ENCODE results near the gene GCNA. TPM values are rescaled to one million over a fixed set of nuclear protein-coding genes. Genes with fewer than 3 reads are reported as not detected.

Gene GCNA
- polyA plus RNA-seq, 2 of the 4 experiments (the other 2 are of a cell fraction) = 1.4 to 1.7 TPM

DNA sequence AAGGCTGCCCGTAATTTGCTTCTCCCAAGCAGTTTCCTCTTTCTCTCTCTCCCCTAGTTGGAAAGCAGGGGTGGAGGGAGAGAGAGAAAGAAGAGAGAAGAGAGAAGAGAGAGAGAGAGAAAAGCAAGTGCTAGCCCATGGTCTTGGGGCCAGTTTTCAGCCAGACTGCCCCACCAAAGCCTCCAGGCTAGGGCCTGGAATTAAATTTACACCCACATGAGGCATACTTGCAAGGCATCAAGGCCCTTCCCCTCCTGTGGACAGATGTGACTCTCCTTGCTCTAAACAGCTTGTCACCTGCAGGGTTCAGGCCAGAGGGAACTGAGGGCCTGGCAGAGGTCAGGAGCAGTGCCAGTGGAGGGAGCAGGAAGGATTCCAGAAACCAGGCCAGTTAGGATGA lies 41.7 kb downstream of the GCNA start:
- no peak for DNase-seq (ENCODE audit: low read depth in 1 of 2, low spot score in 1 of 2)
- H3K9me3 ChIP-seq = no peaks in the 10 kb centered on the region
- no peak for ATAC-seq
- no peaks in the 10 kb centered on the region for H3K4me1 ChIP-seq
- ChIA-PET CTCF (no interaction called here), POLR2A (no interaction called here)
- WGBS (ENCODE audit: missing lambda C conversion rate) = 87% methylated on average over 1 of the region's 1 CpG
- H3K4me2 ChIP-seq = no peak overlapping the region
- H3K4me3 ChIP-seq = no peak overlapping the region
- H3K27ac ChIP-seq = no peak overlapping the region
- FAIRE-seq = no peak
- no peak for TF ChIP-seq HOXA7 (CRISPR knock-in tag; IDR thresholded peaks at IDR 0.05)
- TF ChIP-seq FOSB (CRISPR knock-in tag; IDR thresholded peaks at IDR 0.05) = no peak
- TF ChIP-seq, protein P1, sequence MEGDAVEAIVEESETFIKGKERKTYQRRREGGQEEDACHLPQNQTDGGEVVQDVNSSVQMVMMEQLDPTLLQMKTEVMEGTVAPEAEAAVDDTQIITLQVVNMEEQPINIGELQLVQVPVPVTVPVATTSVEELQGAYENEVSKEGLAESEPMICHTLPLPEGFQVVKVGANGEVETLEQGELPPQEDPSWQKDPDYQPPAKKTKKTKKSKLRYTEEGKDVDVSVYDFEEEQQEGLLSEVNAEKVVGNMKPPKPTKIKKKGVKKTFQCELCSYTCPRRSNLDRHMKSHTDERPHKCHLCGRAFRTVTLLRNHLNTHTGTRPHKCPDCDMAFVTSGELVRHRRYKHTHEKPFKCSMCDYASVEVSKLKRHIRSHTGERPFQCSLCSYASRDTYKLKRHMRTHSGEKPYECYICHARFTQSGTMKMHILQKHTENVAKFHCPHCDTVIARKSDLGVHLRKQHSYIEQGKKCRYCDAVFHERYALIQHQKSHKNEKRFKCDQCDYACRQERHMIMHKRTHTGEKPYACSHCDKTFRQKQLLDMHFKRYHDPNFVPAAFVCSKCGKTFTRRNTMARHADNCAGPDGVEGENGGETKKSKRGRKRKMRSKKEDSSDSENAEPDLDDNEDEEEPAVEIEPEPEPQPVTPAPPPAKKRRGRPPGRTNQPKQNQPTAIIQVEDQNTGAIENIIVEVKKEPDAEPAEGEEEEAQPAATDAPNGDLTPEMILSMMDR (IDR thresholded peaks at IDR 0.05) = no peak
- no peak for TF ChIP-seq TP53 (CRISPR knock-in tag; IDR thresholded peaks at IDR 0.05)
- TF ChIP-seq, protein P2, sequence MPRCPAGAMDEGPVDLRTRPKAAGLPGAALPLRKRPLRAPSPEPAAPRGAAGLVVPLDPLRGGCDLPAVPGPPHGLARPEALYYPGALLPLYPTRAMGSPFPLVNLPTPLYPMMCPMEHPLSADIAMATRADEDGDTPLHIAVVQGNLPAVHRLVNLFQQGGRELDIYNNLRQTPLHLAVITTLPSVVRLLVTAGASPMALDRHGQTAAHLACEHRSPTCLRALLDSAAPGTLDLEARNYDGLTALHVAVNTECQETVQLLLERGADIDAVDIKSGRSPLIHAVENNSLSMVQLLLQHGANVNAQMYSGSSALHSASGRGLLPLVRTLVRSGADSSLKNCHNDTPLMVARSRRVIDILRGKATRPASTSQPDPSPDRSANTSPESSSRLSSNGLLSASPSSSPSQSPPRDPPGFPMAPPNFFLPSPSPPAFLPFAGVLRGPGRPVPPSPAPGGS (IDR thresholded peaks at IDR 0.05) = no peak
- TF ChIP-seq SMC3 (IDR thresholded peaks at IDR 0.05) = no peak
- TF ChIP-seq POLR2AphosphoS2 (conservative IDR thresholded peaks at IDR 0.05; ENCODE audit: low read length) = no peak
- TF ChIP-seq KDM5A (IDR thresholded peaks at IDR 0.05) = no peak
- TF ChIP-seq, protein P3, sequence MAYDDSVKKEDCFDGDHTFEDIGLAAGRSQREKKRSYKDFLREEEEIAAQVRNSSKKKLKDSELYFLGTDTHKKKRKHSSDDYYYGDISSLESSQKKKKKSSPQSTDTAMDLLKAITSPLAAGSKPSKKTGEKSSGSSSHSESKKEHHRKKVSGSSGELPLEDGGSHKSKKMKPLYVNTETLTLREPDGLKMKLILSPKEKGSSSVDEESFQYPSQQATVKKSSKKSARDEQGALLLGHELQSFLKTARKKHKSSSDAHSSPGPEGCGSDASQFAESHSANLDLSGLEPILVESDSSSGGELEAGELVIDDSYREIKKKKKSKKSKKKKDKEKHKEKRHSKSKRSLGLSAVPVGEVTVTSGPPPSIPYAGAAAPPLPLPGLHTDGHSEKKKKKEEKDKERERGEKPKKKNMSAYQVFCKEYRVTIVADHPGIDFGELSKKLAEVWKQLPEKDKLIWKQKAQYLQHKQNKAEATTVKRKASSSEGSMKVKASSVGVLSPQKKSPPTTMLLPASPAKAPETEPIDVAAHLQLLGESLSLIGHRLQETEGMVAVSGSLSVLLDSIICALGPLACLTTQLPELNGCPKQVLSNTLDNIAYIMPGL (CRISPR knock-in tag; IDR thresholded peaks at IDR 0.05; ENCODE audit: borderline replicate concordance) = no peak
- TF ChIP-seq MAZ (IDR thresholded peaks at IDR 0.05; ENCODE audit: borderline replicate concordance, low read depth, low read length) = no peak
- TF ChIP-seq EHMT2 (IDR thresholded peaks at IDR 0.05; ENCODE audit: low read depth) = no peak
- no peak for TF ChIP-seq RAD21 (conservative IDR thresholded peaks at IDR 0.05 in 1 of 2, IDR thresholded peaks at IDR 0.05 in 1 of 2)
- no peak for TF ChIP-seq HDAC2 (IDR thresholded peaks at IDR 0.05)
- TF ChIP-seq, protein P4, sequence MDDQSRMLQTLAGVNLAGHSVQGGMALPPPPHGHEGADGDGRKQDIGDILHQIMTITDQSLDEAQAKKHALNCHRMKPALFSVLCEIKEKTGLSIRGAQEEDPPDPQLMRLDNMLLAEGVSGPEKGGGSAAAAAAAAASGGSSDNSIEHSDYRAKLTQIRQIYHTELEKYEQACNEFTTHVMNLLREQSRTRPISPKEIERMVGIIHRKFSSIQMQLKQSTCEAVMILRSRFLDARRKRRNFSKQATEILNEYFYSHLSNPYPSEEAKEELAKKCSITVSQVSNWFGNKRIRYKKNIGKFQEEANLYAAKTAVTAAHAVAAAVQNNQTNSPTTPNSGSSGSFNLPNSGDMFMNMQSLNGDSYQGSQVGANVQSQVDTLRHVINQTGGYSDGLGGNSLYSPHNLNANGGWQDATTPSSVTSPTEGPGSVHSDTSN (IDR thresholded peaks at IDR 0.05) = no peak

DNA sequence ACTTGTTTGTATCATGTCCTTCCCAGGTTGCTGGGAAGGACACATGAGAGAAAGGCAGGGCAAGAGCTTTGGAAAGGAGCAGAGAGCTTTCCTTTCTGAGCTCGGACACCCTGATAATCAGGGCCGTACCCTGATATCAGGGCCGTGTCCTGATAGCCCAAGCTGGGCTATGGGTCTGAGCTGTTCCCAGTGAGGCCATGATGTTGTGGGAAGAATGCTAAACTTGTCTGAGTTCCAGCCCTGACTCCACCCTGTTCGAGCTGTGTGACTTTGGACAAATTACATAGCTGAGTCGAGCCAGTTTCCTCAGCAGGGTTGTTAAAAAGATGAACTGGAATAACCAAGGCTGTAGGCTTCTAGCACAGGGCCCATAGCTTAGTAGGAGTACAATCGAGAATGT lies 43.4 kb downstream of the GCNA start:
- TF ChIP-seq KDM1A (IDR thresholded peaks at IDR 0.05; ENCODE audit: low read depth) (no peak), RFX5 (IDR thresholded peaks at IDR 0.05) (no peak), FOSL2 (IDR thresholded peaks at IDR 0.05) (no peak), FOSL2 (CRISPR knock-in tag; IDR thresholded peaks at IDR 0.05) (no peak), ZSCAN20 (CRISPR knock-in tag; IDR thresholded peaks at IDR 0.05) (no peak)
- TF ChIP-seq, protein P5, sequence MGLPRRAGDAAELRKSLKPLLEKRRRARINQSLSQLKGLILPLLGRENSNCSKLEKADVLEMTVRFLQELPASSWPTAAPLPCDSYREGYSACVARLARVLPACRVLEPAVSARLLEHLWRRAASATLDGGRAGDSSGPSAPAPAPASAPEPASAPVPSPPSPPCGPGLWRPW (IDR thresholded peaks at IDR 0.05) = no peak
- TF ChIP-seq, protein P4 (IDR thresholded peaks at IDR 0.05) = no peak
- TF ChIP-seq, protein P6, sequence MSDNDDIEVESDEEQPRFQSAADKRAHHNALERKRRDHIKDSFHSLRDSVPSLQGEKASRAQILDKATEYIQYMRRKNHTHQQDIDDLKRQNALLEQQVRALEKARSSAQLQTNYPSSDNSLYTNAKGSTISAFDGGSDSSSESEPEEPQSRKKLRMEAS (IDR thresholded peaks at IDR 0.05) = no peak
- 80% methylated on average over 4 of the region's 6 CpGs for WGBS (ENCODE audit: missing lambda C conversion rate)
- no peaks in the 10 kb centered on the region for H3K4me1 ChIP-seq
- no peak overlapping the region for H3K27ac ChIP-seq
- ATAC-seq (no peak), FAIRE-seq (no peak), DNase-seq (ENCODE audit: low read depth in 1 of 2, low spot score in 1 of 2) (no peak)
- no peak overlapping the region for H3K4me3 ChIP-seq
- ChIA-PET CTCF (interaction anchor here (1.4 kb wide), 1 partner anchor 28 kb away, joined by 3 read pairs; no protein-coding TSS in a partner anchor), POLR2A (no interaction called here)
- no peaks in the 10 kb centered on the region for H3K9me3 ChIP-seq
- no peak overlapping the region for H3K4me2 ChIP-seq
